GM23338 (cell line): ENCODE measurements around the gene ATL2. TPM values are rescaled to one million over a fixed set of nuclear protein-coding genes. Genes with fewer than 3 reads are reported as not detected.

Experiments used
- ATAC-seq: fragments of 200-7000 bp; cut with Tn5 transposase; 3 replicates; pipeline ENCODE4 v1.9.1; 2020
- DNase-seq: peaks from one replicate; pipeline ENCODE4 v3.0.0-alpha.2; 2015; ENCODE audit warnings: low spot score
- H2AFZ ChIP-seq: fragments of 200-600 bp; sonication (generic); 2 replicates; pipeline ENCODE4 v1.8.0; 2016; ENCODE audit warnings: antibody characterized with exemption, mild to moderate bottlenecking, moderate library complexity
- H3F3A ChIP-seq: fragments of 200-600 bp; sonication (generic); replicated peaks from 2 replicates; pipeline ENCODE4 v1.8.0; 2017; ENCODE audit warnings: antibody characterized with exemption, mixed run types, low read depth
- H3K27ac ChIP-seq: fragments of 200-600 bp; sonication (generic); 2 replicates; pipeline ENCODE4 v1.6.1; 2016; ENCODE audit warnings: low read depth
- H3K27me3 ChIP-seq: fragments of 200-600 bp; sonication (generic); 2 replicates; pipeline ENCODE4 v1.8.0; 2016; ENCODE audit warnings: mild to moderate bottlenecking, mixed run types, moderate library complexity; ENCODE audit not compliant: insufficient read depth
- H3K36me3 ChIP-seq: fragments of 200-600 bp; sonication (generic); 2 replicates; pipeline ENCODE4 v1.8.0; 2016; ENCODE audit warnings: mild to moderate bottlenecking; ENCODE audit not compliant: insufficient read depth
- H3K4me1 ChIP-seq: fragments of 200-600 bp; sonication (generic); 2 replicates; pipeline ENCODE4 v1.8.0; 2016; ENCODE audit warnings: mild to moderate bottlenecking, moderate library complexity; ENCODE audit not compliant: insufficient read depth
- H3K4me2 ChIP-seq: fragments of 200-600 bp; sonication (generic); 2 replicates; pipeline ENCODE4 v1.7.1; 2017; ENCODE audit warnings: mixed run types
- H3K4me3 ChIP-seq: fragments of 200-600 bp; sonication (generic); 2 replicates; pipeline ENCODE4 v1.6.1; 2016; ENCODE audit warnings: mixed run types
- H3K79me2 ChIP-seq: fragments of 200-600 bp; sonication (generic); replicated peaks from 2 replicates; pipeline ENCODE4 v1.8.0; 2017; ENCODE audit warnings: mild to moderate bottlenecking; ENCODE audit not compliant: insufficient read depth
- H3K9me2 ChIP-seq: fragments of 200-600 bp; sonication (generic); 2 replicates; pipeline ENCODE4 v1.8.0; 2017; ENCODE audit not compliant: insufficient read depth
- H4K20me1 ChIP-seq: fragments of 200-600 bp; sonication (generic); replicated peaks from 2 replicates; pipeline ENCODE4 v1.8.0; 2017; ENCODE audit warnings: mild to moderate bottlenecking; ENCODE audit not compliant: insufficient read depth
- H3K27ac Mint-ChIP-seq: 2 replicates; pipeline ENCODE4 v1.8.0; 2020; ENCODE audit warnings: inconsistent platforms, mild to moderate bottlenecking, moderate library complexity, mixed read lengths
- H3K27me3 Mint-ChIP-seq: 3 replicates; pipeline ENCODE4 v1.8.0; 2022; ENCODE audit warnings: low read depth, mild to moderate bottlenecking, moderate library complexity, mixed read lengths, inconsistent platforms; ENCODE audit not compliant: insufficient read depth, poor library complexity
- H3K36me3 Mint-ChIP-seq: 3 replicates; pipeline ENCODE4 v1.8.0; 2021; ENCODE audit warnings: low read depth, mild to moderate bottlenecking, inconsistent platforms, moderate library complexity, mixed read lengths
- H3K4me1 Mint-ChIP-seq: 3 replicates; pipeline ENCODE4 v1.8.0; 2020; ENCODE audit warnings: mild to moderate bottlenecking, inconsistent platforms, mixed read lengths
- H3K4me3 Mint-ChIP-seq: 3 replicates; pipeline ENCODE4 v1.8.0; 2021; ENCODE audit warnings: moderate library complexity, mild to moderate bottlenecking, inconsistent platforms, mixed read lengths
- H3K9me3 Mint-ChIP-seq: 3 replicates; pipeline ENCODE4 v1.8.0; 2020; ENCODE audit warnings: moderate library complexity, mild to moderate bottlenecking, inconsistent platforms, mixed read lengths
- CREB1 ChIP-seq: fragments of 250-450 bp; sonication (Bioruptor Pico); IDR thresholded peaks from 2 replicates; pipeline ENCODE4 v1.5.0; 2020; ENCODE audit warnings: low read depth, mild to moderate bottlenecking, moderate library complexity
- EZH2 ChIP-seq: fragments of 200-600 bp; sonication (generic); IDR thresholded peaks from one replicate; pipeline ENCODE4 v1.8.0; 2017; ENCODE audit warnings: antibody characterized with exemption, mild to moderate bottlenecking, low read depth; ENCODE audit not compliant: unreplicated experiment
- EZH2phosphoT487 ChIP-seq: fragments of 200-600 bp; sonication (generic); IDR thresholded peaks from one replicate; pipeline ENCODE4 v1.8.1; 2018; ENCODE audit warnings: antibody characterized with exemption; ENCODE audit not compliant: unreplicated experiment
- JUNB ChIP-seq: IDR thresholded peaks from one replicate; pipeline ENCODE4 v1.6.1; 2016; ENCODE audit warnings: antibody characterized with exemption; ENCODE audit not compliant: unreplicated experiment
- NANOG ChIP-seq: IDR thresholded peaks from 2 replicates; pipeline ENCODE4 v1.6.1; 2016; ENCODE audit warnings: antibody characterized with exemption, borderline replicate concordance
- POLR2AphosphoS5 ChIP-seq: IDR thresholded peaks from 2 replicates; pipeline ENCODE4 v1.6.1; 2016; ENCODE audit warnings: antibody characterized with exemption, low read depth
- STAT1 ChIP-seq: IDR thresholded peaks from one replicate; pipeline ENCODE4 v1.6.1; 2016; ENCODE audit warnings: antibody characterized with exemption; ENCODE audit not compliant: unreplicated experiment
- ZNF114 ChIP-seq: fragments of 250-450 bp; sonication (Bioruptor Pico); IDR thresholded peaks from 2 replicates; pipeline ENCODE4 v1.5.0; 2020; ENCODE audit warnings: mild to moderate bottlenecking, moderate library complexity
- ZNF331 ChIP-seq: fragments of 250-450 bp; sonication (Bioruptor Pico); IDR thresholded peaks from 2 replicates; pipeline ENCODE4 v1.5.0; 2020; ENCODE audit warnings: low read depth, mild to moderate bottlenecking, moderate library complexity
- polyA plus RNA-seq: library from polyadenylated mRNA; unstranded; fragments of >200 nt; fragmentation: Nextera tagmentation; extraction: Ambion mirVana; gene quantifications from 2 replicates; pipeline ENCODE4 v1.2.1, GENCODE V29; 2016
- total RNA-seq: library from RNA; depleted of rRNA; stranded (reverse); fragments of >200 nt; shearing (Covaris generic); gene quantifications from 2 replicates; pipeline ENCODE4 v1.2.3, GENCODE V29; 2014
- TF ChIP-seq, protein P1 (sequence below): IDR thresholded peaks from 2 replicates; pipeline ENCODE4 v1.6.1; 2016; ENCODE audit warnings: antibody characterized with exemption
- TF ChIP-seq, protein P2 (sequence below): fragments of 250-450 bp; sonication (Bioruptor Pico); IDR thresholded peaks from 2 replicates; pipeline ENCODE4 v1.5.0; 2020; ENCODE audit warnings: mild to moderate bottlenecking, moderate library complexity
- TF ChIP-seq, protein P3 (sequence below), 2 experiments: fragments of 200-600 bp in 1 of 2; sonication (generic) in 1 of 2; conservative IDR thresholded peaks; 2 replicates each; pipeline versions ENCODE4 v1.5.1 to v1.6.1; 2016 to 2017; ENCODE audit warnings: antibody characterized with exemption in 2 of 2, low read depth in 2 of 2, mild to moderate bottlenecking in 2 of 2, moderate library complexity in 1 of 2
- TF ChIP-seq, protein P4 (sequence below): IDR thresholded peaks from one replicate; pipeline ENCODE4 v1.6.1; 2018; ENCODE audit warnings: antibody characterized with exemption; ENCODE audit not compliant: unreplicated experiment

Gene ATL2
- total and polyA plus RNA-seq, 2 experiments from 2014 or later: 30.2 to 140 TPM

DNA sequence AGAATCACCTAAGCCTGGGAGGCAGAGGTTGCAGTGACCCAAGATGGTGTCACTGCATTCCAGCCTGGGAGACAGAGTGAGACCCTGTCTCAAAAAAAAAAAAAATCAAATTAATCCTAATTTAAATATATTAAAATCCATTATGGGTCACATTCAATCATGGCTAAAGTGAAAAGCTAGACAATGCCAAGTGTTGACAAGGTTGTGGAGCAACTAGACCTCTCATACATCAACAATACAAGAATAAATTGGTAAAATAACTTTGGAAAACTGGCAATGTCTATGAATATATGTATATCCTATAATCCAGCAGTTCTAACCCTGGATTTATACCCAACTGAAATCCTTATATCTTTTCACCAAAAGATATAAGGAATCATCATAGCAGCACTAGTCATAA is 23.4 kb upstream of the ATL2 start (continued):
- no peak for TF ChIP-seq ZNF331 (CRISPR knock-in tag)
- TF ChIP-seq, protein P1, sequence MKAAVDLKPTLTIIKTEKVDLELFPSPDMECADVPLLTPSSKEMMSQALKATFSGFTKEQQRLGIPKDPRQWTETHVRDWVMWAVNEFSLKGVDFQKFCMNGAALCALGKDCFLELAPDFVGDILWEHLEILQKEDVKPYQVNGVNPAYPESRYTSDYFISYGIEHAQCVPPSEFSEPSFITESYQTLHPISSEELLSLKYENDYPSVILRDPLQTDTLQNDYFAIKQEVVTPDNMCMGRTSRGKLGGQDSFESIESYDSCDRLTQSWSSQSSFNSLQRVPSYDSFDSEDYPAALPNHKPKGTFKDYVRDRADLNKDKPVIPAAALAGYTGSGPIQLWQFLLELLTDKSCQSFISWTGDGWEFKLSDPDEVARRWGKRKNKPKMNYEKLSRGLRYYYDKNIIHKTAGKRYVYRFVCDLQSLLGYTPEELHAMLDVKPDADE: no peak

DNA sequence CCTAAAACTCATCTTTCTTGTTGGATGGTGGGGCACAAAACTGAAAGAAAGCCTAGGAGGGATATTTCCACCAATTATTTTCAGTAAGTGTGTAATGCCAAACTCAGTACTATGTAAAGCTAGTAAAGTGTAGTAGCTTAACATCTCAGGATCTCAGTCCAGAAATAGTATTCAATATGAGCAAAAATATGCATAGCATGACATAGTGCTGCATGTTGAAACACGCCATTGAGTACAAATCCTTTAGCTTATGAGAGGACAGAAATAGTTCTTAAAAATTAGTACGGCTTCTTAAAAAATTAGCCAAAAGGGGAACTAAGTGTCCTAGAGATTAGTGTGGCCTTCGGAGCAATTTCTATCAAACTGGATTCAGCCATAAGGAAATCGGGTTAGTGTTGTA is 21.7 kb upstream of the ATL2 start:
- Histone ChIP-seq H3F3A (no peaks in the 10 kb centered on the region), H3K36me3 (no peaks in the 10 kb centered on the region), H3K27me3 (no peaks in the 10 kb centered on the region), H2AFZ (no peak overlapping the region), H4K20me1 (no peaks in the 10 kb centered on the region), H3K4me2 (no peak overlapping the region), H3K79me2 (no peaks in the 10 kb centered on the region), H3K9me2 (peaks cover 2% of the 10 kb centered on the region; the same call in 1 of the 2 replicates), H3K27ac (no peak overlapping the region), H3K4me3 (no peak overlapping the region), H3K4me1 (no peaks in the 10 kb centered on the region)
- no peak for DNase-seq
- H3K27ac Mint-ChIP-seq: no peak overlapping the region
- peaks cover 2% of the 10 kb centered on the region for H3K27me3 Mint-ChIP-seq
- H3K36me3 Mint-ChIP-seq: peaks cover 6% of the 10 kb centered on the region; the same call in 2 of the 3 replicates
- ATAC-seq: no peak
- H3K4me1 Mint-ChIP-seq: no peaks in the 10 kb centered on the region
- no peak overlapping the region for H3K4me3 Mint-ChIP-seq
- peaks cover 36% of the 10 kb centered on the region for H3K9me3 Mint-ChIP-seq
- TF ChIP-seq NANOG (no peak), STAT1 (no peak), EZH2phosphoT487 (no peak), ZNF331 (CRISPR knock-in tag) (no peak), CREB1 (CRISPR knock-in tag) (no peak), JUNB (no peak), EZH2 (no peak), POLR2AphosphoS5 (no peak), ZNF114 (CRISPR knock-in tag) (no peak)
- TF ChIP-seq, protein P2, sequence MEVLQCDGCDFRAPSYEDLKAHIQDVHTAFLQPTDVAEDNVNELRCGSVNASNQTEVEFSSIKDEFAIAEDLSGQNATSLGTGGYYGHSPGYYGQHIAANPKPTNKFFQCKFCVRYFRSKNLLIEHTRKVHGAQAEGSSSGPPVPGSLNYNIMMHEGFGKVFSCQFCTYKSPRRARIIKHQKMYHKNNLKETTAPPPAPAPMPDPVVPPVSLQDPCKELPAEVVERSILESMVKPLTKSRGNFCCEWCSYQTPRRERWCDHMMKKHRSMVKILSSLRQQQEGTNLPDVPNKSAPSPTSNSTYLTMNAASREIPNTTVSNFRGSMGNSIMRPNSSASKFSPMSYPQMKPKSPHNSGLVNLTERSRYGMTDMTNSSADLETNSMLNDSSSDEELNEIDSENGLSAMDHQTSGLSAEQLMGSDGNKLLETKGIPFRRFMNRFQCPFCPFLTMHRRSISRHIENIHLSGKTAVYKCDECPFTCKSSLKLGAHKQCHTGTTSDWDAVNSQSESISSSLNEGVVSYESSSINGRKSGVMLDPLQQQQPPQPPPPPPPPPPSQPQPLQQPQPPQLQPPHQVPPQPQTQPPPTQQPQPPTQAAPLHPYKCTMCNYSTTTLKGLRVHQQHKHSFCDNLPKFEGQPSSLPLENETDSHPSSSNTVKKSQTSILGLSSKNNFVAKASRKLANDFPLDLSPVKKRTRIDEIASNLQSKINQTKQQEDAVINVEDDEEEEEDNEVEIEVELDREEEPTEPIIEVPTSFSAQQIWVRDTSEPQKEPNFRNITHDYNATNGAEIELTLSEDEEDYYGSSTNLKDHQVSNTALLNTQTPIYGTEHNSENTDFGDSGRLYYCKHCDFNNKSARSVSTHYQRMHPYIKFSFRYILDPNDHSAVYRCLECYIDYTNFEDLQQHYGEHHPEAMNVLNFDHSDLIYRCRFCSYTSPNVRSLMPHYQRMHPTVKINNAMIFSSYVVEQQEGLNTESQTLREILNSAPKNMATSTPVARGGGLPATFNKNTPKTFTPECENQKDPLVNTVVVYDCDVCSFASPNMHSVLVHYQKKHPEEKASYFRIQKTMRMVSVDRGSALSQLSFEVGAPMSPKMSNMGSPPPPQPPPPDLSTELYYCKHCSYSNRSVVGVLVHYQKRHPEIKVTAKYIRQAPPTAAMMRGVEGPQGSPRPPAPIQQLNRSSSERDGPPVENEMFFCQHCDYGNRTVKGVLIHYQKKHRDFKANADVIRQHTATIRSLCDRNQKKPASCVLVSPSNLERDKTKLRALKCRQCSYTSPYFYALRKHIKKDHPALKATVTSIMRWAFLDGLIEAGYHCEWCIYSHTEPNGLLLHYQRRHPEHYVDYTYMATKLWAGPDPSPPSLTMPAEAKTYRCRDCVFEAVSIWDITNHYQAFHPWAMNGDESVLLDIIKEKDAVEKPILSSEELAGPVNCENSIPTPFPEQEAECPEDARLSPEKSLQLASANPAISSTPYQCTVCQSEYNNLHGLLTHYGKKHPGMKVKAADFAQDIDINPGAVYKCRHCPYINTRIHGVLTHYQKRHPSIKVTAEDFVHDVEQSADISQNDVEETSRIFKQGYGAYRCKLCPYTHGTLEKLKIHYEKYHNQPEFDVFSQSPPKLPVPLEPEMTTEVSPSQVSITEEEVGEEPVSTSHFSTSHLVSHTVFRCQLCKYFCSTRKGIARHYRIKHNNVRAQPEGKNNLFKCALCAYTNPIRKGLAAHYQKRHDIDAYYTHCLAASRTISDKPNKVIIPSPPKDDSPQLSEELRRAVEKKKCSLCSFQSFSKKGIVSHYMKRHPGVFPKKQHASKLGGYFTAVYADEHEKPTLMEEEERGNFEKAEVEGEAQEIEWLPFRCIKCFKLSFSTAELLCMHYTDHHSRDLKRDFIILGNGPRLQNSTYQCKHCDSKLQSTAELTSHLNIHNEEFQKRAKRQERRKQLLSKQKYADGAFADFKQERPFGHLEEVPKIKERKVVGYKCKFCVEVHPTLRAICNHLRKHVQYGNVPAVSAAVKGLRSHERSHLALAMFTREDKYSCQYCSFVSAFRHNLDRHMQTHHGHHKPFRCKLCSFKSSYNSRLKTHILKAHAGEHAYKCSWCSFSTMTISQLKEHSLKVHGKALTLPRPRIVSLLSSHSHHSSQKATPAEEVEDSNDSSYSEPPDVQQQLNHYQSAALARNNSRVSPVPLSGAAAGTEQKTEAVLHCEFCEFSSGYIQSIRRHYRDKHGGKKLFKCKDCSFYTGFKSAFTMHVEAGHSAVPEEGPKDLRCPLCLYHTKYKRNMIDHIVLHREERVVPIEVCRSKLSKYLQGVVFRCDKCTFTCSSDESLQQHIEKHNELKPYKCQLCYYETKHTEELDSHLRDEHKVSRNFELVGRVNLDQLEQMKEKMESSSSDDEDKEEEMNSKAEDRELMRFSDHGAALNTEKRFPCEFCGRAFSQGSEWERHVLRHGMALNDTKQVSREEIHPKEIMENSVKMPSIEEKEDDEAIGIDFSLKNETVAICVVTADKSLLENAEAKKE (CRISPR knock-in tag): no peak
- TF ChIP-seq, protein P3, sequence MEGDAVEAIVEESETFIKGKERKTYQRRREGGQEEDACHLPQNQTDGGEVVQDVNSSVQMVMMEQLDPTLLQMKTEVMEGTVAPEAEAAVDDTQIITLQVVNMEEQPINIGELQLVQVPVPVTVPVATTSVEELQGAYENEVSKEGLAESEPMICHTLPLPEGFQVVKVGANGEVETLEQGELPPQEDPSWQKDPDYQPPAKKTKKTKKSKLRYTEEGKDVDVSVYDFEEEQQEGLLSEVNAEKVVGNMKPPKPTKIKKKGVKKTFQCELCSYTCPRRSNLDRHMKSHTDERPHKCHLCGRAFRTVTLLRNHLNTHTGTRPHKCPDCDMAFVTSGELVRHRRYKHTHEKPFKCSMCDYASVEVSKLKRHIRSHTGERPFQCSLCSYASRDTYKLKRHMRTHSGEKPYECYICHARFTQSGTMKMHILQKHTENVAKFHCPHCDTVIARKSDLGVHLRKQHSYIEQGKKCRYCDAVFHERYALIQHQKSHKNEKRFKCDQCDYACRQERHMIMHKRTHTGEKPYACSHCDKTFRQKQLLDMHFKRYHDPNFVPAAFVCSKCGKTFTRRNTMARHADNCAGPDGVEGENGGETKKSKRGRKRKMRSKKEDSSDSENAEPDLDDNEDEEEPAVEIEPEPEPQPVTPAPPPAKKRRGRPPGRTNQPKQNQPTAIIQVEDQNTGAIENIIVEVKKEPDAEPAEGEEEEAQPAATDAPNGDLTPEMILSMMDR (conservative IDR thresholded peaks at IDR 0.05; ENCODE audit: low read depth in 2 of 2): no peak
- TF ChIP-seq, protein P4, sequence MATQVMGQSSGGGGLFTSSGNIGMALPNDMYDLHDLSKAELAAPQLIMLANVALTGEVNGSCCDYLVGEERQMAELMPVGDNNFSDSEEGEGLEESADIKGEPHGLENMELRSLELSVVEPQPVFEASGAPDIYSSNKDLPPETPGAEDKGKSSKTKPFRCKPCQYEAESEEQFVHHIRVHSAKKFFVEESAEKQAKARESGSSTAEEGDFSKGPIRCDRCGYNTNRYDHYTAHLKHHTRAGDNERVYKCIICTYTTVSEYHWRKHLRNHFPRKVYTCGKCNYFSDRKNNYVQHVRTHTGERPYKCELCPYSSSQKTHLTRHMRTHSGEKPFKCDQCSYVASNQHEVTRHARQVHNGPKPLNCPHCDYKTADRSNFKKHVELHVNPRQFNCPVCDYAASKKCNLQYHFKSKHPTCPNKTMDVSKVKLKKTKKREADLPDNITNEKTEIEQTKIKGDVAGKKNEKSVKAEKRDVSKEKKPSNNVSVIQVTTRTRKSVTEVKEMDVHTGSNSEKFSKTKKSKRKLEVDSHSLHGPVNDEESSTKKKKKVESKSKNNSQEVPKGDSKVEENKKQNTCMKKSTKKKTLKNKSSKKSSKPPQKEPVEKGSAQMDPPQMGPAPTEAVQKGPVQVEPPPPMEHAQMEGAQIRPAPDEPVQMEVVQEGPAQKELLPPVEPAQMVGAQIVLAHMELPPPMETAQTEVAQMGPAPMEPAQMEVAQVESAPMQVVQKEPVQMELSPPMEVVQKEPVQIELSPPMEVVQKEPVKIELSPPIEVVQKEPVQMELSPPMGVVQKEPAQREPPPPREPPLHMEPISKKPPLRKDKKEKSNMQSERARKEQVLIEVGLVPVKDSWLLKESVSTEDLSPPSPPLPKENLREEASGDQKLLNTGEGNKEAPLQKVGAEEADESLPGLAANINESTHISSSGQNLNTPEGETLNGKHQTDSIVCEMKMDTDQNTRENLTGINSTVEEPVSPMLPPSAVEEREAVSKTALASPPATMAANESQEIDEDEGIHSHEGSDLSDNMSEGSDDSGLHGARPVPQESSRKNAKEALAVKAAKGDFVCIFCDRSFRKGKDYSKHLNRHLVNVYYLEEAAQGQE: no peak
